Right kidney (tissue), 1 donor: ENCODE results near the gene PMVK.

Experiments
- DNase-seq: peaks from one replicate; pipeline ENCODE4 v3.0.0-alpha.2; 2016

PMVK gene

GRCh38 chr1:154881820-154882535 is 54.5 kb downstream of the PMVK start:
- no peak for DNase-seq

GRCh38 chr1:154880671-154881070 is 55.8 kb downstream of the PMVK start:
- no peak for DNase-seq

- no peak for DNase-seq
Observed at GRCh38 chr1:154879038-154879421, 57.5 kb downstream of the PMVK start.

- DNase-seq, result peak; percentile 61
Observed at GRCh38 chr1:154878371-154879037, 58.0 kb downstream of the PMVK start.

- no peak for DNase-seq
Observed at GRCh38 chr1:154877370-154877974, 59.0 kb downstream of the PMVK start.

- DNase-seq, result no peak
Observed at GRCh38 chr1:154876842-154877369, 59.6 kb downstream of the PMVK start.
